H1 (cell line): ENCODE measurements around the gene PGM2L1. TPM values are rescaled to one million over a fixed set of nuclear protein-coding genes. Genes with fewer than 3 reads are reported as not detected.

Experiments used
- EZH2 ChIP-seq: fragments of 200-600 bp; sonication (generic); IDR thresholded peaks from 2 replicates; pipeline ENCODE4 v1.7.1; 2012; ENCODE audit warnings: low read depth, mild to moderate bottlenecking, moderate library complexity, low read length, inconsistent platforms; ENCODE audit not compliant: severe bottlenecking
- FOSL1 ChIP-seq: IDR thresholded peaks from 2 replicates; pipeline ENCODE4 v1.6.1; 2011; ENCODE audit warnings: mild to moderate bottlenecking, low read depth, low read length, moderate library complexity; ENCODE audit not compliant: insufficient read depth
- NRF1 ChIP-seq: IDR thresholded peaks from 2 replicates; pipeline ENCODE4 v1.6.1; 2011; ENCODE audit warnings: mild to moderate bottlenecking, low read depth, low read length, improper control_type of control experiment
- RFX5 ChIP-seq: IDR thresholded peaks from 2 replicates; pipeline ENCODE4 v1.6.1; 2011; ENCODE audit warnings: low read depth, low read length, improper control_type of control experiment, borderline replicate concordance
- RXRA ChIP-seq: IDR thresholded peaks from 2 replicates; pipeline ENCODE4 v1.6.1; 2011; ENCODE audit warnings: low read depth, mild to moderate bottlenecking, low read length, moderate library complexity; ENCODE audit not compliant: insufficient read depth
- SAP30 ChIP-seq: fragments of 300-600 bp; sonication (generic); IDR thresholded peaks from 2 replicates; pipeline ENCODE4 v1.7.1; 2012; ENCODE audit warnings: low read length, moderate library complexity, mild to moderate bottlenecking, inconsistent platforms; ENCODE audit not compliant: insufficient read depth, insufficient replicate concordance
- polyA plus RNA-seq, 7 experiments: library from polyadenylated mRNA; depleted of rRNA in 3 of 7; stranded (reverse) in 5 of 7; unstranded in 2 of 7; fragments of >200 nt in 5 of 7; fragments of 200-250 nt in 2 of 7; gene quantifications; 1 replicate in 5 of 7; 2 replicates in 1 of 7; 4 replicates in 1 of 7; pipeline versions ENCODE4 v1.2.1 to v1.2.3, GENCODE V29; 2011 to 2013; ENCODE audit warnings: missing spikeins in 2 of 7, mixed read lengths in 2 of 7
- total RNA-seq: library from RNA; stranded (reverse); fragmentation: NEBNext Ultra II Directional; extraction: Animal tissue kit (Norgen Biotek cat#: 25700); gene quantifications from 2 replicates; pipeline ENCODE4 v1.2.1, GENCODE V29; 2021

The PGM2L1 gene
- total and polyA plus RNA-seq, 2 of the 8 experiments (the other 6 are each of a cell fraction or from before 2014, with no cell fraction given), result 5.0 to 42.7 TPM

- TF ChIP-seq RXRA (no peak), RFX5 (no peak), SAP30 (no peak), EZH2 (no peak), FOSL1 (no peak), NRF1 (no peak)
Measured at GRCh38 chr11:74409633-74410032, 11.4 kb upstream of the PGM2L1 start (continued).
